ENCODE measurements around the gene SHB.

DNA sequence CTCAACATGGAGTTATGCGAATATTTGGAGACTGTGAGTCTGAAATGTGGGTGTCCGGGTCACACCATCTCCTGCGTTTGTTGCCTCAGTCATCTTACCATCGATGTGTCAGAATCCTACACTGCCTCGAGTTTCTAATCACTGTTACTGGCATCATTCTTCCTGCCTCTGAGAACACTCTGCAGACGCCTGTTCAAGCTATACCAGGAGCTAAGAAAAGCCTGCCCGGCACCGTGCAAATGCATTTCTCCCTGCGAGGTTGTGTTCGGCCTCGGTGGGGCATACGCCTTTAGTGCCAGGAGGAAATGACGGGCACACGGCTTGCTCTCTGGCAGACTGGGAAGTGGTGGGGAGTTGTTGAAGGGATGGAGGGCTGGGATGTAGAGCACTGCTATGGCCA, 133.9 kb downstream of the SHB start:
- TF ChIP-seq EZH2 (IDR thresholded peaks at IDR 0.05; ENCODE audit: borderline replicate concordance) (no peak), CTCF (IDR thresholded peaks at IDR 0.05; ENCODE audit: poor library complexity) (no peak)
